Measurements from ENCODE around the gene LRP8.

LRP8 gene

GRCh38 chr1:53367503-53368313, 39.8 kb upstream of the LRP8 start:
- no peak for TF ChIP-seq CTCF (IDR thresholded peaks at IDR 0.05; ENCODE audit: low read depth, low read length)
- no peak for DNase-seq (ENCODE audit: extremely low read depth, low read depth)

- TF ChIP-seq CTCF (IDR thresholded peaks at IDR 0.05; ENCODE audit: low read depth, low read length): no peak
- no peak for DNase-seq (ENCODE audit: extremely low read depth, low read depth)
Measured at GRCh38 chr1:53366901-53367502, 39.1 kb upstream of the LRP8 start.

GRCh38 chr1:53365437-53366063, 37.7 kb upstream of the LRP8 start:
- DNase-seq (ENCODE audit: extremely low read depth, low read depth): no peak
- no peak for TF ChIP-seq CTCF (IDR thresholded peaks at IDR 0.05; ENCODE audit: low read depth, low read length)

- DNase-seq (ENCODE audit: extremely low read depth, low read depth): no peak
Measured at GRCh38 chr1:53362851-53363642, 35.2 kb upstream of the LRP8 start.

GRCh38 chr1:53362270-53362669, 34.4 kb upstream of the LRP8 start:
- no peak for DNase-seq (ENCODE audit: extremely low read depth, low read depth)
- TF ChIP-seq CTCF (IDR thresholded peaks at IDR 0.05; ENCODE audit: low read depth, low read length): no peak

More at GRCh38 chr1:53362851-53363642, 35.2 kb upstream of the LRP8 start:
- TF ChIP-seq CTCF (IDR thresholded peaks at IDR 0.05; ENCODE audit: low read depth, low read length): no peak

GRCh38 chr1:53361541-53361961, 33.7 kb upstream of the LRP8 start:
- DNase-seq (ENCODE audit: extremely low read depth, low read depth): no peak
- no peak for TF ChIP-seq CTCF (IDR thresholded peaks at IDR 0.05; ENCODE audit: low read depth, low read length)

Measured in AG09319 (cell line).